ENCODE results near the gene EPHA3. TPM values are rescaled to one million over a fixed set of nuclear protein-coding genes. Genes with fewer than 3 reads are reported as not detected.

EPHA3 gene
- total and polyA plus RNA-seq, 4 donors = 0.18 to 11.7 (median 1.5) TPM

GRCh38 chr3:89395456-89395855, 288.0 kb downstream of the EPHA3 start:
- Histone ChIP-seq H3K9ac (ENCODE audit: insufficient read depth in 1 of 2, low read length in 2 of 2) (no peak overlapping the region), H3K9me3 (ENCODE audit: control insufficient read depth in 4 of 4, insufficient read depth in 3 of 4, low read length in 3 of 4) (no peaks in the 10 kb centered on the region), H3K27ac (ENCODE audit: low read depth in 1 of 2, low read length in 1 of 2) (no peak overlapping the region), H3K4me1 (ENCODE audit: control insufficient read depth in 5 of 5, insufficient read depth in 5 of 5, low read length in 5 of 5) (peaks cover 0 to 15% (median 0%) of the 10 kb centered on the region in 5 donors), H3K27me3 (ENCODE audit: control insufficient read depth in 3 of 3, insufficient read depth in 3 of 3, low read length in 2 of 3) (no peaks in the 10 kb centered on the region), H3K36me3 (ENCODE audit: control insufficient read depth in 4 of 4, insufficient read depth in 4 of 4, low read length in 4 of 4) (no peaks in the 10 kb centered on the region), H3K4me3 (no peak overlapping the region)
- no peak for TF ChIP-seq CTCF (IDR thresholded peaks at IDR 0.05; ENCODE audit: control extremely low read depth, extremely low read depth)
- 81 to 82% methylated on average over 1 of the region's 1 CpG for WGBS, 2 donors
- DNase-seq = peak; percentile 76 to 97 (median 94)
- no peak for ATAC-seq (ENCODE audit: insufficient read depth, low FRiP score)

GRCh38 chr3:89395996-89396395, 288.6 kb downstream of the EPHA3 start:
- no peak for TF ChIP-seq CTCF (IDR thresholded peaks at IDR 0.05; ENCODE audit: control extremely low read depth, extremely low read depth)
- Histone ChIP-seq H3K4me3 (no peak overlapping the region), H3K36me3 (ENCODE audit: control insufficient read depth in 4 of 4, insufficient read depth in 4 of 4, low read length in 4 of 4) (no peaks in the 10 kb centered on the region), H3K27ac (ENCODE audit: low read depth in 1 of 2, low read length in 1 of 2) (no peak overlapping the region), H3K27me3 (ENCODE audit: control insufficient read depth in 3 of 3, insufficient read depth in 3 of 3, low read length in 2 of 3) (no peaks in the 10 kb centered on the region), H3K9me3 (ENCODE audit: control insufficient read depth in 4 of 4, insufficient read depth in 3 of 4, low read length in 3 of 4) (no peaks in the 10 kb centered on the region), H3K4me1 (ENCODE audit: control insufficient read depth in 5 of 5, insufficient read depth in 5 of 5, low read length in 5 of 5) (peaks cover 0 to 15% (median 0%) of the 10 kb centered on the region in 5 donors), H3K9ac (ENCODE audit: insufficient read depth in 1 of 2, low read length in 2 of 2) (no peak overlapping the region)
- ATAC-seq (ENCODE audit: insufficient read depth, low FRiP score) (no peak), DNase-seq (no peak)

GRCh38 chr3:89402051-89402450, 294.6 kb downstream of the EPHA3 start:
- no peak for TF ChIP-seq CTCF (IDR thresholded peaks at IDR 0.05; ENCODE audit: control extremely low read depth, extremely low read depth)
- Histone ChIP-seq H3K27ac (ENCODE audit: low read depth in 1 of 2, low read length in 1 of 2) (no peak overlapping the region), H3K27me3 (ENCODE audit: control insufficient read depth in 3 of 3, insufficient read depth in 3 of 3, low read length in 2 of 3) (no peaks in the 10 kb centered on the region), H3K9me3 (ENCODE audit: control insufficient read depth in 4 of 4, insufficient read depth in 3 of 4, low read length in 3 of 4) (peaks cover 0 to 2% (median 0%) of the 10 kb centered on the region in 4 donors), H3K4me1 (ENCODE audit: control insufficient read depth in 5 of 5, insufficient read depth in 5 of 5, low read length in 5 of 5) (peaks cover 0 to 23% (median 0%) of the 10 kb centered on the region in 5 donors), H3K9ac (ENCODE audit: insufficient read depth in 1 of 2, low read length in 2 of 2) (no peak overlapping the region), H3K36me3 (ENCODE audit: control insufficient read depth in 4 of 4, insufficient read depth in 4 of 4, low read length in 4 of 4) (no peaks in the 10 kb centered on the region), H3K4me3 (no peak overlapping the region)
- 60 to 75% methylated on average over 1 of the region's 1 CpG for WGBS, 2 donors
- no peak for ATAC-seq (ENCODE audit: insufficient read depth, low FRiP score)
- peak in 2 of 3 donors; percentile 55 to 67 for DNase-seq

DNA sequence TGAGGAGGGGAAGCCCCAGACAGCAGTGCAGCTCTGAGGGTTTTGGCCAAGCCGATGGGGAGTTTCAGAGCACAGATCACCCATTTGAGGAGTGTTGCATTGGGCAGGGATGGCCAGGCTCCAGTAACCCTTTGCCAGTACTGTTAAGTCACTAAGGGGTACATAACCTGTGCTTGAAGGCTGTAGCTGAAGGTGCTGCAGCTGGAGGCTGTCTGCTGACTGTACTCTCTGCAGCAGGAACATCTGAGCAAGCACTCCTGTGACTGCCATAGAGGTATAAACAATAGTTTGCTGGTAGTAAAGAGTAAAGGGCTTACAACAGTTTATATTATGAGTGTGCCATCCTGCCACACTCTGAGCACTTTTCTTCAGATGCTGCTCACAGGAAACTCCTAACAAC, 297.8 kb downstream of the EPHA3 start:
- Histone ChIP-seq H3K4me3 (no peak overlapping the region), H3K9me3 (ENCODE audit: control insufficient read depth in 4 of 4, insufficient read depth in 3 of 4, low read length in 3 of 4) (peaks cover 0 to 2% (median 0%) of the 10 kb centered on the region in 4 donors), H3K36me3 (ENCODE audit: control insufficient read depth in 4 of 4, insufficient read depth in 4 of 4, low read length in 4 of 4) (no peaks in the 10 kb centered on the region), H3K4me1 (ENCODE audit: control insufficient read depth in 5 of 5, insufficient read depth in 5 of 5, low read length in 5 of 5) (peaks cover 0 to 51% (median 0%) of the 10 kb centered on the region in 5 donors), H3K27me3 (ENCODE audit: control insufficient read depth in 3 of 3, insufficient read depth in 3 of 3, low read length in 2 of 3) (no peaks in the 10 kb centered on the region), H3K27ac (ENCODE audit: low read depth in 1 of 2, low read length in 1 of 2) (no peak overlapping the region), H3K9ac (ENCODE audit: insufficient read depth in 1 of 2, low read length in 2 of 2) (no peak overlapping the region)
- TF ChIP-seq CTCF (IDR thresholded peaks at IDR 0.05; ENCODE audit: control extremely low read depth, extremely low read depth) = no peak
- no peak for DNase-seq
- ATAC-seq (ENCODE audit: insufficient read depth, low FRiP score) = no peak
- WGBS, 2 donors = 66 to 67% methylated on average over 1 of the region's 1 CpG

Measured in lung (tissue), 12 donors.